CD4-positive, alpha-beta T cell treated with Interferon gamma for 1 hour (primary cell): ENCODE data around the gene CKAP2L.

Source experiments
- DNase-seq: peaks from one replicate; pipeline ENCODE4 v3.0.0-alpha.2; 2020

Gene CKAP2L, protein sequence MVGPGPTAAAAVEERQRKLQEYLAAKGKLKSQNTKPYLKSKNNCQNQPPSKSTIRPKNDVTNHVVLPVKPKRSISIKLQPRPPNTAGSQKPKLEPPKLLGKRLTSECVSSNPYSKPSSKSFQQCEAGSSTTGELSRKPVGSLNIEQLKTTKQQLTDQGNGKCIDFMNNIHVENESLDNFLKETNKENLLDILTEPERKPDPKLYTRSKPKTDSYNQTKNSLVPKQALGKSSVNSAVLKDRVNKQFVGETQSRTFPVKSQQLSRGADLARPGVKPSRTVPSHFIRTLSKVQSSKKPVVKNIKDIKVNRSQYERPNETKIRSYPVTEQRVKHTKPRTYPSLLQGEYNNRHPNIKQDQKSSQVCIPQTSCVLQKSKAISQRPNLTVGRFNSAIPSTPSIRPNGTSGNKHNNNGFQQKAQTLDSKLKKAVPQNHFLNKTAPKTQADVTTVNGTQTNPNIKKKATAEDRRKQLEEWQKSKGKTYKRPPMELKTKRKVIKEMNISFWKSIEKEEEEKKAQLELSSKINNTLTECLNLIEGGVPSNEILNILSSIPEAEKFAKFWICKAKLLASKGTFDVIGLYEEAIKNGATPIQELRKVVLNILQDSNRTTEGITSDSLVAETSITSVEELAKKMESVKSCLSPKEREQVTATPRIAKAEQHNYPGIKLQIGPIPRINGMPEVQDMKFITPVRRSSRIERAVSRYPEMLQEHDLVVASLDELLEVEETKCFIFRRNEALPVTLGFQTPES

DNA sequence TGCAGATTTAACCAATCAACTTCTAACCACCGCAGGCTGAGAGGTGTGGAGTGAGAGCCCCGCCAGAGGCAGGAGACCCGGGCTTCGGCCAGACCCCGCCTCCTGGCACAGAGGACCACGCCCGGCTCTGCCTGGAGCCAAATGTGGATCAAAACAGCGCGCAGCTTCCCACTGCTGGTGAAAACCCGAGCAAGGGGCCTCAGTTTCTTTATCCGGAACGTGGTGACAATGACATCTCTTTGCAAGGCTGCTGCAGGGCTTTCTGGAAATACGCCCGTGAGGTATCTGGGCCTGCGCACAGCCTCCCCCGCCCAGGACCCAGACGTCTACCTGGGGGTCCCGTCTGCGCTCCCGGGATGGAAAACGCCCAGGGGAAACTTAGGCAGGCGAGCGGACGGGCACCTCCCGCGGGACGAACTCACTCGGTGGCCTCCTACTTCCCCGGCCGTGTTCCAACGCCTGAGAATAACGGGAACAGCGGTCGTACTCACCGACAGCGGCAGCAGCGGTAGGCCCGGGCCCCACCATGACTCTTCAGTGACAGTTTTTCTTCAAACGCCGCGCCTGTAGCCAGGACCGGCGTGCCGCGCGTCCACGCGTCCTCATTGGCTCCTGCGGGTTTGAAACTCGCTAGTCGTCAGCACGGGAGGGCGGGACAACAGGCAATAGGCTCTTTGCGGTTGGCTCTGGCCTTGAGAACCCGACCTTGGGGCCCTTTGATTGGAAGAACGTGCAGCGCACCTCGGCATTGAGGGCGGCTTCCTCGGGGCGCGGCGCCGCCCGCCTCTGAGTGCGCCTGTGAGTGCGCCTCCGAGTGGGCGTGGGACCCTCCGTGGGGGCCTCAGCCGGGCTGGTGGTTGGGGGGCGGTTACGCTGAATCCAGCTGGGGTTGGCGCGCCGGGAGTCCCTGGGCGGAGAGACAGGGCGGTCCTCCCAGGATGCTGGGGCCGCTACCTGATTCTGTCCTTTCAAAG is at the start of gene CKAP2L:
TSS of gene CKAP2L (minus strand) at position 539 of the 974 bp plus-strand sequence. CDS start at position 528, 11 bp downstream.
- DNase-seq = peak; percentile 95

DNA sequence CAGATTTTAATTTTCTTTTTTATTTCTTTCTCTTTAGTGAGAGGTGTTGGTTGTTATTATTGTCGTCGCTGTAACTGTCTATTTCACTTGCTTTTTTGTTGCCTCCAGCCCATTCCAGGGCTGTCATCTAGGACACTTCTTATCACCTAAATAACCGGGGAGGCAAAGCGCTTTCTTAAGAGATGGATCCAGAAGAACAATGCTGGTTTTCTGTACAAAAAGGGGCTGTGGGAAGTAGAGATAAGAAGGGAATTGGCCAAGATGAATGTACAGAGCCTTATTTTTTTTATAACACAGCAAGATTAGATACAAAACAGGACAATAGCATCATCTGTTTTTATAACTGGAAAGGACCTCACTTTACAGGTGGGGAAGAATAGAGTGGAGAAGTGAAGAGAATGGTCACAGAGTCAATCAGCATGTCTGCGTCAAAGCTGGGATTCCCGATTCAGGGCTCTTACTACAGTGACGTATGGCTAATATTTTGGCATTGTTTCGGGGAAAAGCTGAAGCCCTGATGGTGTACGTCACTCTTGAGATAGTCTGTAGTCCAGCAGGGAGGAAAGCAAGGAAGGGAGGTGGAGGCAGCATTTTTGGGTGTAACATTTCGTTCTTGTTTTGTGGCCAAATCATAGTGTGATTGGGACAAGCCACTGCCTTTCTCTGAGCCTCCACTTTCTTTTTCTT is 49.0 kb upstream of the CKAP2L start:
- no peak for DNase-seq

DNA sequence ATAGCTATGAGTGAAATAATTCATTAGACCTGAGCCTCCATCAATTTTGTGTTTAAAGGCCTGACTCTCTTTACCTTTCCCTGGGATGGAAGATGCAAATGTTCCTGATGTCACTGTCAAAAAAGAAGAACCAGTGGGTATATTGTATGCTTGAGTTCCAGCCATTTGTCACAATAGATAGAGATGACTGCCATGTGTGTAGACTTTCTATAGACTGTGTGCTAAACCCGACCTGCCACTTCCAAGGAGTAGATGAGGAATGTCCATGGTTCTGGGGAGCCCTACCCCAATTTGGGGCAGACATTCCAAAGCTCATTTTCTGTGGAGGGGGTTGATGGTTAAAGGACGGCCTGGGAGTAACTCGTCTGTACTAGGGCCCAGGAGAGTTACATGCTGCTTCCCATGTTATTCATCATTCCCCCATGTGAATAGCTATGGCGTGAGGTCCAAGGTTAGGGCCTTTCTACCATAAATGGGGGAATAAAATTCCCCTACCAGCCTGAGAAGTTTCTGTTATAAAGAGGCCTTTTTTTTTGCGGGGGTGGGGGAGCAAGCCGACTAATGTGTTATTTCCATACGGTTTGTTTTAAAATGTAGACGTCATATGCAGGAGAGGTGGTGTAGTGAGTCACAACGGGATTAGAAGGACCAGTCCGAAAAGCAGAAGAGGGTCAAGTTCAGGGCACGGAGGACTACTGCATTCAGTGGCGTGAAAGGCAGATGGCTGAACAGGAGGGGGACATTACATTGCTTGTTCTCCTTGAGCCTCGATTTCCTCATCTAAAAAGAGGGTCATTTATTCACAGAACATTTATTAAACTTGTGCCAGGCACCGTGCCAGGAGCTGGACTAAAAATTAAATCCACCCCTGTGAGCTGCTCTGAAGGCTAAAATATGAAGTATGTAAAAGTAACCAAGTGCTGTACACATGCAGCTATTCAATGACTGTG is 48.2 kb upstream of the CKAP2L start:
- DNase-seq = no peak

DNA sequence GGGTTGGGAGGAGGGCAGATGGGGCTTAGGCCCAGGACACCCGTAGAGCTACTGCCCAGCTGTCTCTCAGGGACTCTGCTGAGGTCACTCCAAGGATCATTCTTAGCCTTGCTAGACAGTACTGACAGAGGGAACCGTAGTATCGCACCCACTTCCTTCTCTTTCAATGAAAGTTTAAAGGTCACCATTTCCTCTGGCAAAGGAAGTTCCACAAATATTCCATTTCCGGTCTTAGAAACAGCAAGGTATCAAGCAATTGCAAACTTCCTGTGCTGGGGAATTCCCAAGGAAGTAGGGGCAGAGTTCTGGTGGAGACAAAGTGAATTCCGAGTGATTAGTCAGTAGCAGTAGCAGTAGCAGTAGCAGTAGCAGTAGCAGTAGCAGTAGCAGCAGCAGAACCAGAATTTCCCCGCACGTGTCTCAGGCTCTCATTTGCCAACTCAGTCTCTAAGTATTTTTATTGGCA is 47.5 kb upstream of the CKAP2L start:
- peak; percentile 45 for DNase-seq

DNA sequence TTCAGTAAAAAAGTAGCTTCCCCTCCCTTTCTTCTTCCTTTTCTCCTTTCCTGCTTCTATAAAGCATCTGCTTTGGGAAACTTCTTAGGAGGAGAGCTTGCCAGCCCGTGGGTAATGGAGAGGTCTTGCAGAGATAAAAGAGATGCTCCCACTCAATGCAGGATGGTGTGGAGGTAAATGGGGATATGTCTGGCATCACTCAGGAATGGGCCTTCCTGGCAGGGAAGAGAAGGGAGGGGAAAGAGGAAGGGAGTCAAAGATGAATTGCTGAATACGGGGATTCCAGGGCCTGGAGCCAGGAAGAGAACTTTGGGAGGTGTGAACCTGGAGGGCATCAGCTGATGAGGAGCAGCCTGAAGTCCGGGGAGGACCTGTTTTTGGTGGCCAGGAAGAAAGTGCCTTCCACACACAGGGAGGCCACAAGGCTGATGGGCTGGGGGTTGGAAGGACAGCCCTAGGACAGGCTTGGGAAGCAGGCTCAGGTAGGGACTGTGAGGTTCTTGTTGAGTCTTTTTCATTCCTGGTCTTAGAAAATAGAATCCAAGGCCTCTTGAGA is 46.9 kb upstream of the CKAP2L start:
- DNase-seq = no peak

DNA sequence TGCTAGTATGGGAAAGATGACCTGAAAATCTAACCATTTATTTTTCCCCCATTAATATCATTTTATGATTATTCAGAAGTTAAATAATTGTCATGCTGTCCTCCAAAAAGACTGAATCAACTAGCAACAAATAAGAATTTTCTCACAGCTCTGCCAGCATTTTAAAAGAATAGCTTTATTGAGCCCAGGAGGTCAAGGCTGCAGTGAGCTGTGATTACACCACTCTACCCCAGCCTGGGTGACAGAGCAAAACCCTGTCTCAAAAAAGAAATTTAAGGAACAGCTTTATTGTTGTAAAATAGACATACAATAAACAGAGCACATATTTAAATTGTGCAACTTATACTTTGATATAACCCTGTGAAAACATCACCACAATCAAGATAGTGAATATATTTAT is 44.7 kb upstream of the CKAP2L start:
- no peak for DNase-seq

DNA sequence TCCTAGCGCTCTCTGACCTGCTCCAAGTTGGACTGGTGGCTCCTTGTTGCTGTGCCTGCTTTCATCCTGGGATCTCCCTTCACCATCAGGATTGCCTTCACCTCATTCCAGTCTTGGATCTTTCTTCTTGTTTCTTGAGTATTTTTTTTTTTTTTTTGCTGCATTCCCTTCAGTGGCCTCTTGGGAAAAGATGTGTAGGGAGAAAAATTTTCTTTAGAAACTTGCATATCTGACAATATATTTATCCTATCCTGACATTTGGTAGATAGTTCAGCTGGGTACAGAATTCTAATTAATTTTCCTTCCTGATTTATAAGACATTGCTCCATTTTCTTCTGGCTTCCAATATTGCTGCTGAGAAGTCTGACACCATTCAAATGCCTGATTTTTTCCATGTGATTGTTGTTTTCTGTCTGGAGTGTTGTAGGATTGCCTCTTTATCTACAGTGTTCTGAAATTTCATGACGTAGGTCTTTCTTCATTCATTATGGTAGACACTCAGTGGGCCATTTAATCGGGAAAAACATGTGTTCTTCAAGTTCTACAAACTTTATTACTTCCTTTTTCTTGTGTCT is 42.9 kb upstream of the CKAP2L start:
- no peak for DNase-seq

DNA sequence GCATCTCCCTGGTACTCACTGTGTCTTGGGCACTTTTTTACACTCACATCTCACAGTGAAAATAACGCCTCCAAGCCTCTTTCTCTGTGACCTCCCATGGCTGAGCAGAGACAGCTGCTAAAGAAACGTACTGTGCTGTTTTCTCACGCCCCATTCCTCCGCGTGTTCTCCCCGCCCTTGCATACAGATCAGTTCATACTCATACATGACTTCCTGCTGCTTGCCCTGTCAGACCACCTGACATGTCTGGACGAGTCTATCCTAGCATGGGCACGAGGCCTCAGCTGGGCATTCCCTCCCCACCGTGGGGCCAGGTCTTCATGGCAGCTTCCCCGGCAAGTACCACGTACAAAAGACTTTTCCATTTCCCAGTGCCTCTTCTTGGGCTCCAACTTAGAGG is 41.1 kb upstream of the CKAP2L start:
- DNase-seq = no peak

DNA sequence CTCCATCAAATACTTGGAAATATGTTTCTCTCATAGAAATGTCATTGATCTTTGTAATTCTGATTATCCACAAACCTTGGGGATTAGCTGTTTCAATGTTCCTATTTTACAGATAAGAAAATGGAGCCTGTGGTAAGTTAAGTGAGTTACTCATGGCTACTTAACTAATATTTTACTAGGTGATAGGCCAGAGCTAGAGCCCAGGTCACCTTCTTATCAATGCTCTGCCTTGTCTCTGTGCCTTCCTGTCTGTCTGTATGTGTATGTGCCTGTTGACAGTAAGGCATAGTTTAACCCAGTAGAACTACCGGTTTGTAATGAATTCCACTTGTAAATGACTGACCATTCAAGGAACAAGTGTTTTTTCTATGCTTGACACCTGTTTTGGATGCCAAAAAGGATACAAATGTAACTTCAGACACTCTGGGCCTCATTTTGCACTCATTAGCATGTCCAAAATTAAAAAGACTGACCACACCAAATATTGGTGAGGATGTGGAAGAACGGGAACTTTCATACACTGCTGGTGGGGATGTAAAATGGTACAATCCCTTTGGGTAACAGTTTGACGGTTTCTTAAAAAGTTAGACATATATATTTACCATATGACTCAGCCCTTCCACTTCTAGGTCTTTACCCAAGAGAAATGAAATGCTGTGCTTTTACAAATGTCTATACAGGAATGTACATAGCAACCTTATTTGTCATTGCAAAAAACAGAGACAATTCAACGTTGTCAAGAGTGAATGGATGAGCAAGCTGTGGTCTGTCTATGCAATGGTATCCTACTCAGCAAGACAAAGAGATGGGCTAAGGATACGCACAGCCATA is 39.5 kb upstream of the CKAP2L start:
- no peak for DNase-seq

DNA sequence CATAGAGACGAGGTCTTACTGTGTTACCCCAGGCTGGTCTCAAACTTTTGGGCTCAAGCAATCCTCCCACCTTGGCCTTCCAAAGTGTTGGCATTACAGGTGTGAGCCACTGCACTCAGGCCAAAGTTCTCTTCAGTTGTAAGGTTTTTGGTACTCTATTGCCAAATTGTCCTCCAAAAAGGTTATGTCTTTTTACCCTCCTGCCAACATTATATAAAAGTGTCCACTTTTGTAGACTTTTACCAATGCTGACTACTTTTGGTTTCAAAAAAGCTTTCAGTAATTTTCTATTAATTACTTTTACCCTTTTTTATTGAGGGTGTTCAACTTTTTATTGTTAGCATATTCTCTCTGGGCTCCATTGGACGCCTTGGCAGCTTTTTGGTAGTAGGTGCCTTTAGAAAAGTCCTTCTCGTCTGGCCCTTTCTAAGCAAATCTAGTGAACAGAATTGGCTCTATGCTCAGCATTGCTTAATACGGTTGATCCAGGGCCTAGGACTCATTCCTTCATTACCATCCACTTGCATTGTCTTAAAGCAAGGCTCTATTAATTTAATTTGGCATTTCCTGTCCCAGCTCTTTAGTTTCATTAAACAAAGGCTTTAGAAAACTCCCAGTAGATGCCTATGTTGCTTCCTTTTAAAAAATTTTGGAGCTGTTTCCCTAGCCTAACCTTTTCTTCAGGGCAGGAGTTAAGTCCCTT is 36.6 kb upstream of the CKAP2L start:
- no peak for DNase-seq

DNA sequence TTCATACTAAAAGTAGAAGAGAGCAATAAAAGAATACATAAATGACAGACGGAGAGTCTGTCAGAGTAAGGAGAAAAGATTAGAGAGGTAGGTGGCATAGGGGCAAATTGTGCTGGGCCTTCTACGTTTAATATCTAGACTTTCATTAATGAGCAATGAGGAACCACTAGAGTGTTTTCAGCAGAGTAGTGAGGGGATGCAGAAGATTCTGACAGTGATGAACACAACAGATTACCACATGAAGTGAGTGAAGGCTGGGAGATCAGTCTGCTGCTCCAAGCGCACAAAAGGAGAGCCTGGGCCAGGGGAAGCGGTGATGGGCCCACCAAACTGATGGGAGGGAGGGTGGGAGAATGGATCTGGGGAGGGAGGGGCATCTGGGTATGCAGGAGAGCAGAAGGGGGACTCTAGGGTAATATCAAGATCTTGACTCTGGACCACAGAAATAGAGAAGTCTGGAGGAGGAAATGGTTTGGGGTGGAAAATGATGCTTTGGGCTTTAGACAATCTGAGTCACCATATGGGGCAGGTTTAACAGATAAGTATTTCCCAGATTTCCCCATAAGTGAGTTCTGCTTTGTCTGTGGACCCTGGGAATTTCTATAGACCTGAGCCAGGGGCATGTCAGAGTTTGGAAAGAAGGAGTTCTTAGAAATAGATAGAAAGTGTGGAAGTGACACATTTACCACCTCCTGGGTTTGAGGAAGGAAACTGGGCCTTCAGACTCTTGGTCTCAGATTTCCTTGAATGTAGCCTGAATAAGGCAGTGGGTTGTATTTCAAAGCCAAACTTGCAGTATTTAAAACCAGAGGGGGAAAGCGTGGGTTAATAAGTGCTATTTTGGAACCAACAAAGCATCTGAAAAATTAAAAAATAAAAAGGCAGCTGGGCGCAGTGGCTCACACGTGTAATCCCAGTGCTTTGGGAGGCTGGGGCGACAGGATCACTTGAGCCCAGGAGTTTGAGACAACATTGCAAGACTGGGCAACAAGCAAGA is 34.9 kb upstream of the CKAP2L start:
- DNase-seq = peak; percentile 45

DNA sequence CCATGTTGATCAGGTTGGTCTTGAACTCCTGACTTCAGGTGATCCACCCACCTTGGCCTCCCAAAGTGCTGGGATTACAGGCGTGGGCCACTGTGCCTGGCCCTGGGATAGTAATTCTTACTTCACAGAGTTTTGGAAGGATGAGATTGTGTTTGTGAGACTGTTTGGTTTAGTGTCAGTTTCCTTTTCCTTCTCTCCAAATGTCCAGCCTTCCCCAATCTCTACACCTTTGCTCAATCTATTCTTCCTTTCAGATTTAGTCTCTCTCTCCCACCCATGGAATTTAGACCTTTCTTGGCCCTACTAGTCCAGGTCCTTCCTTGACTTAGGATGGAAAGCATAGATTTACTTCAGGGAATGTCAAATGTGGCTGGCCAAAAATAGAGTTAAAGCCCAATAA is 32.1 kb upstream of the CKAP2L start:
- no peak for DNase-seq

DNA sequence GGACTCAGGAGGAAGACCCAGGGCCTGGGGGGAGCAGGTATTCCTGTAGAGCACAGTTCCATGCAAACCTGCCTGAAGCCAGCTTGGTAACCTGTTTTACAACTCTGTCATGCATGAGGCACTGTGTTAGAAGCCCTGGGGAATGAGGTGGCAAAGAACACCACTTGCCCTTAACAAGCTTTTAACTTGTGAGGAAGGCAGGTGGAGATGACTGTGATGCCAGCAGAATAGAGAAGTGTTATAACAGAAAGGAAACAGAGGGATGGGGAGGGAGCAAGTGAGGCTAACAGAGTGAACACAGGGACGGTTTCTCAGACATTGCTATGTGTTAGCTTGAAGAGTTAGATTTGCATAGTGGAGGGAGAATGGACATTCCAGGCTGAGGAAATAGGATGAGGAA is 31.4 kb upstream of the CKAP2L start:
- no peak for DNase-seq

DNA sequence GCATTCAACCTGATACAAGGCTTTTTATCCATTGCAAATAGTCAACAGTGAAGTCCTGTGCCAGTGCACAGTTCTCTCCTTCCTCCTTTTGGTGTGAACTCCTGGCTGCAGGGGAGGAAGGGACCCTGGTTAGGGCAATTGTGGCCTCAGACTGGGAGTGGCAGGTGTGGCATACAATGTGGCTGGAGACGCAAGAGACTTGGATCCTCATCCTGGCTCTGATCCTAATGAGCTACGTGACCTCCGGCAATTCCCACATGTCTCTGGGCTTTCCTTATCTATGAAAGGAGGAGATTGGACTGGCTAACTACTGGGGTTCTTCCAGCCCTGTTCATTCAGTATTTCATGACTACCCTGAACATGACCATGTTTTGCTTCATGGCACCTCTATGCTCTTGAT is 30.4 kb upstream of the CKAP2L start:
- no peak for DNase-seq

DNA sequence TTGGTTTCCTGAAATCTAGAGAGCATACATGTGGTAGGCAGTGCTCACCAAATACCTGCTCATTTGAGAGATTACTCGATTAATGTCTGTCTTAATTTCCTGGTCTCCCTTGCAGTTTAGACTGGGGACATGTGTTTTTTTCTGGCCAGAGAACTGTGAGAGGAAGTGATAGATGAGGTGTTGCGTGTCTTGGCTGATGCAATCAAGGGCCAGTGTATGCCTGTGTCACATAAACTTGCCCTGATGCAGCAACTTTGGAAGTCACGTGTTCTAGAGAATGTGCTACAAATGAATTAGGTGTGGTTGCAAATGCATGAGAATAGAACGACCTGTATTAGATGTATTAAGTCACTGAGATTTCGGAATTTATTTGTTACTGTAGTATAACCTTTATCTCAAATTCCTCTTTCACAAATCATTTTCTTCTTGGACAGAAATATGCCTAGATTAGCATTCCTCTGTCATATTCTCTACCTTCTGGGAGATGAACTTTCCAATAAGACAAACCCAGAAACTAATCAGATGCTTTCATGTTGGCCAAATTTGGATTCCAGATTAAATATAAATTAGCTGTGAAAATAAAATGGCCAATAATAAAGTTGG is 29.8 kb upstream of the CKAP2L start:
- DNase-seq = peak; percentile 76

DNA sequence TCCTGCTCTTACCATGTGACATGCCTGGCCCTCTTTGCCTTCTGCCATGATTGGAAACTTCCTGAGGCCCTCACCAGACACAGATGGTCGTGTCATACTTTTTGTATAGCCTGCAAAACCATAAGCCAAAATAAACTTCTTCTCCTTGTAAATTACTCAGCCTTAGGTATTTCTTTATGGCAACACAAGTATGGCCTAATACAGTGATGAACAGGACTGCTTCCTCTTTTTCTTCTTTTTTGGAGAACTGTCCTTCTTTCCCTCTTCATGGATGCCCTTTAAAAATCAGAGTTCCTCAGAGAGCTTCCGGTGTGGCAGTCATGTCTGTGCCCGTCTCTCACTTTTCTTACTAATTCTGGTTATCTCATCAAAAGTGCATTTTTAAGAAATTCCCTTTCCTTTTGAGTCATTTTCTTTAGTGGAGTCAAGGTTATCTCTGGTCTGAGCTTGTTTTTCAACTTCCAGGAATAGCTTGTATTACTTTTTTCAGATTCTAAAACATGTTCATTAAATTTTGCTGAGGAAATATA is 29.1 kb upstream of the CKAP2L start:
- DNase-seq = peak; percentile 31

DNA sequence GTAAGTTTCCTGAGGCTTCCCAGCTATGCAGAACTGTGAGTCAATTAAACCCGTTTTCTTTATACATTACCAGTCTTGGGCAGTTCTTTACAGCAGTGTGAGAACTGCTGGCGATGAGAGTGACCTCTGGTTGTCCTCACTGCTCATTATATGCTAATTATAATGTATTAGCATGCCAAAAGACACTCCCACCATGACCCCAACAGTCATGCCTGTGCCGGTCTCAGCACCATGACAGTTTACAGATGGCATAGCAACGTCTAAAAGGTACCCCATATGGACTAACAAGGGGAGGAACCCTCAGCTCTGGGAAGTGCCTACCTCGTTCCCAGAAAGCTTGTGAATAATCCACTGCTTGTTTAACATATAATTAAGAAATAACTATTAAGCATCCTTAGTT is 28.0 kb upstream of the CKAP2L start:
- DNase-seq = no peak
